Right lobe of liver (tissue), 5 donors: Measurements from ENCODE around the gene STK16. TPM values are rescaled to one million over a fixed set of nuclear protein-coding genes. Genes with fewer than 3 reads are reported as not detected.

Experiments
- microRNA counts: library from miRNA; unstranded; fragments of <30 nt; microRNA quantifications from one replicate; lab custom pipeline; 2016
- microRNA-seq, 2 donors: library from miRNA; unstranded; fragments of <30 nt; microRNA quantifications; one replicate each; pipeline ENCODE4, GENCODE V29; 2019 to 2020
- small RNA-seq, 2 experiments: library from RNA; depleted of rRNA; stranded (forward); fragments of <200 nt; gene quantifications; one replicate each; pipeline ENCODE3, GENCODE V24; 2016
- total RNA-seq, 6 experiments: library from RNA; depleted of rRNA in 2 of 6; stranded (reverse); fragments of >200 nt in 2 of 6; fragmentation: NEBNext Ultra II Directional in 3 of 6; extraction: Animal tissue kit (Norgen Biotek cat#: 25700) in 3 of 6; gene quantifications; one replicate each; pipeline versions ENCODE4 v1.1.0 to v1.2.4, GENCODE V29; 2016 to 2023
- donor health status: DM: no; HTN: no; CAD: no.
- donor health status: DM: no; HTN: no; CAD: no.
- donor health status: DM: no; HTN: yes; CAD: no.
- donor health status: DM: no; HTN: yes; CAD: no.

The STK16 gene
- total RNA-seq, 6 experiments from 2014 or later = 17.7 to 28.1 (median 21.9) TPM

MicroRNA genes within 50 kb of the gene (microRNA counts, 767-probe panel; counts per million panel counts)
- 237 counts per million for microRNA hsa-miR-153 (lab: Ali Mortazavi, UCI)

Small RNAs within 50 kb of the gene (microRNA-seq; reads per million reads assigned to microRNA genes)
- 0 reads per million in 2 donors for gene MIR153-1

Small RNAs within 50 kb of the gene (small RNA-seq; reads per million reads assigned to genes)
- 0 reads per million in 2 experiments for gene MIR153-1

Other genes starting within 250 kb of the STK16 start
- gene CFAP65, start 204.0 kb upstream of the STK16 start, total RNA-seq = not detected
- gene IHH, start 184.6 kb upstream of the STK16 start, total RNA-seq = 1 to 10 TPM in 3 of 6 experiments, under 1 TPM in 3; 0.42 to 3.9 (median 1.1) TPM
- gene NHEJ1, start 84.7 kb upstream of the STK16 start, total RNA-seq = 10 to 100 TPM in 3 of 6 experiments, 1 to 10 TPM in 3; 5.8 to 16.7 (median 10.9) TPM
- gene SLC23A3, start 75.5 kb upstream of the STK16 start, total RNA-seq = 1 to 10 TPM in 5 of 6 experiments, under 1 TPM in 1; 0.62 to 4.9 (median 2.1) TPM
- 10 to 100 TPM; 22.3 to 37.1 (median 30.2) TPM for gene CNPPD1, start 68.6 kb upstream of the STK16 start, total RNA-seq
- gene RETREG2, start 67.2 kb upstream of the STK16 start, total RNA-seq = 10 to 100 TPM; 33.6 to 77.9 (median 51.0) TPM
- 10 to 100 TPM; 20.7 to 32.3 (median 28.8) TPM for gene ZFAND2B, start 38.7 kb upstream of the STK16 start, total RNA-seq
- gene ABCB6, start 26.5 kb upstream of the STK16 start, total RNA-seq = 10 to 100 TPM; 20.3 to 72.5 (median 37.3) TPM
- 10 to 100 TPM; 28.3 to 39.6 (median 33.2) TPM for gene ATG9A, start 15.8 kb upstream of the STK16 start, total RNA-seq
- 10 to 100 TPM; 19.3 to 27.8 (median 24.5) TPM for gene ANKZF1, start 15.7 kb upstream of the STK16 start, total RNA-seq
- gene GLB1L, start within 50 bp of the STK16 start, total RNA-seq = 1 to 10 TPM; 2.1 to 4.2 (median 2.8) TPM
- gene TUBA4B, start 7.8 kb downstream of the STK16 start, total RNA-seq = 1 to 10 TPM in 1 of 6 experiments, under 1 TPM in 3, not detected in 2; 0.27 to 2.0 (median 0.57) TPM
- 100 to 1,000 TPM in 1 of 6 experiments, 10 to 100 TPM in 5; 14.9 to 114 (median 35.6) TPM for gene TUBA4A, start 8.4 kb downstream of the STK16 start, total RNA-seq
- 10 to 100 TPM; 32.6 to 52.1 (median 39.9) TPM for gene DNAJB2, start 33.9 kb downstream of the STK16 start, total RNA-seq
- under 1 TPM in 1 of 6 experiments, not detected in 5; 0.31 TPM for gene PTPRN, start 63.9 kb downstream of the STK16 start, total RNA-seq
- gene RESP18, start 87.3 kb downstream of the STK16 start, total RNA-seq = not detected
- 10 to 100 TPM; 37.1 to 60.2 (median 47.0) TPM for gene DNPEP, start 142.4 kb downstream of the STK16 start, total RNA-seq
- gene DES, start 172.9 kb downstream of the STK16 start, total RNA-seq = 10 to 100 TPM in 1 of 6 experiments, 1 to 10 TPM in 5; 1.2 to 25.6 (median 2.5) TPM
- gene SPEG, start 189.4 kb downstream of the STK16 start, total RNA-seq = 1 to 10 TPM in 1 of 6 experiments, under 1 TPM in 5; 0.24 to 1.5 (median 0.48) TPM